Stimulated activated CD4-positive, alpha-beta T cell treated with anti-CD3 and anti-CD28 coated beads, Interleukin-15, amount 100 ng/mL, for 48 hours (primary cell): Measurements from ENCODE around the gene IDE.

Experiments used
- DNase-seq, 2 donors: peaks; one replicate each; pipeline ENCODE4 v3.0.0-alpha.2; 2020; ENCODE audit warnings: low read depth in 2 of 2

The IDE gene

DNA sequence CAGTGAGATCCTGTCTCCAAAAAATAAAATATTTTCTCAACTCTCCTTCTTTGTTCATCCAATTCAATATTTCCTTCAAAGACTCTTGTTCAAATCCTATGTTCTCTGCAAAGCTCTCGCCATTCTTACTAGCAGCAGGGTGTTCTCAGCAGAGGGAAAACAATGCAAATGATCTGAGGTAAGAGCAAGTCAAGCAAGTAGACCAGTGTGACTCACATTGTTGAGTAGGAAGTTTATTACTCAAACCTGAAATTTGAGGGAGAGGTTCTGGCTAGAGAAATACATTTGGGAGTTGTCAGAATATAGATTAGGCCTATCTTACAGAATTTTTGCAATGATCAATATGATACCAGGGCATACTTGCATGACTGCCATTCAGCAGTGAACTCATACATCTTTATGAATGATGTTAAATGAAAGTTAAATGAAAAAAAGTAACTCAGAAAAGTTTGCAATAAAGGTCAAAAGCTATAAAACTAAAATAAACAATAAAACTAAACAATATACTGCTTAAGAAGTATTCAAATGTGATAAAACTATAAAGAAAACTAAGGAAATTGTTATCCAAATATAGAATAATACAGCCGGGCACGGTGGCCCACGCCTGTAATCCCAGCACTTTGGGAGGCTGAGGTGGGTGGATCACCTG lies 5.8 kb downstream of the IDE start:
- no peak for DNase-seq

DNA sequence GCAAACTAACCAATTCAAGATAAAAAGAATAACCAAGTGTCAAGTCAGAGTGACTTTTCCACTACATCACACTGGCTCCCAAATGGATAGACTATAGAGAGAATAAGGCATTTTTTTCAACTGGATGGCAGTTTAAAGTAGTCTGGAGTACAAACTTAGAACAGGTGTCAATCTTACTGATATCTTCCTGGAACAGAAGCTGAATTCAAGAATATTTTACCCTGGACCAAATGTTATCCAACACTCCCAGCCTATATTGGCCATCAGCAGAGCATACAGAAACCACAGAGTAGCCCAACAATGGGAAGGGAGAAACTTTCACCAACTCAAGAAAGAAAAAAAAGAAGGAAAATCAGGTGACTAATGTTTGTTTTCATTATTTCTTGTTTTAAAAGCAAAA lies 11.5 kb downstream of the IDE start:
- no peak for DNase-seq

DNA sequence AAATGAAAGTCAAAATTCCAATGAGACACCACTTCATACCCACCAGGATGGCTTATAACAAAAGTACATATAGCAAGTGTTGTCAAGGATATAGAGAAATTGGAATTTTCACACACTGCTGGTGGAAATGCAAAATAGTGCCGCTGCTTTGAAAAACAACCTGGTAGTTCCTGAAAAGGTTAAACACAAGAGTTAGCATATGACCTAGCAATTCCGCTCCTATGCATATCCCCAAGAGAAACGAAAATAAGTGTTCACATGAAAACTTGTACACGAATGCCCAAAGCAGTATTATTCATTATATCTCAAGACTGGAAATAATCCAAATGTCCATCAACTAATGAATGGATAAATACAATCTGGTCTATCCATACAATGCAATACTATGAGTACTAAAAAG lies 14.8 kb downstream of the IDE start:
- DNase-seq = no peak

DNA sequence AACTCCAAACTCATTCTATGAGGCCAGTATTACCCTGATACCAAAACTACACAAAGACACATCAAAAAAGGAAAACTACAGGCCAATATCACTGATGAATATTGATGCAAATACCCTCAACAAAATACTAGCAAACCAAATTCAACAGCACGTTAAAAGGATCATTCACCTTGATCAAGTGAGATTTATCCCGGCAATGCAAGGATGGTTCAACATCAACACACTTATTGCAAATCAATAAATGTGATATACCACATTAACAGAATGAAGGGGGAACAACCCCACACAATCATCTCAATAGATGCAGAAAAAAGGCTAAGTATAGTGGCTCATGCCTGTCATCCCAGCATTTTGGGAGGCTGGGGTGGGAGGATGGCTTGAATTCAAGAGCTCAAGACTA lies 19.9 kb downstream of the IDE start:
- DNase-seq = no peak

DNA sequence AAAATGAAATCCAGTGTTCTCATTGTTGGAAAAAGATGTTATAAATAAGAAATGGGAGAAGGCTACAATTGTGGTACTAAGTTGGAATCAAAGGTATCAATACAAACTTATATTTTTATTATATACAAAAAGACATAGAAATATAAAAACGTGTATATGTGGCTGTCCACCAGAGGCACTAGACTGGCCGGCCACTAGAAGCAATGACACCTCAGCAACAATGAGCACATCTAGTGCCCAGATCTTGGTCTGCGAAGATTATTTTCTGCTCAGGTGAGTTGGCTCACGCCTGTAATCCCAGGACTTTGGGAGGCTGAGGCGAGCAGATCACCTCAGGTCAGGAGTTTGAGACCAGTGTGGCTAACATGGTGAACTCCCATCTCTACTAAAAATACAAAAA lies 21.6 kb downstream of the IDE start:
- DNase-seq = no peak

DNA sequence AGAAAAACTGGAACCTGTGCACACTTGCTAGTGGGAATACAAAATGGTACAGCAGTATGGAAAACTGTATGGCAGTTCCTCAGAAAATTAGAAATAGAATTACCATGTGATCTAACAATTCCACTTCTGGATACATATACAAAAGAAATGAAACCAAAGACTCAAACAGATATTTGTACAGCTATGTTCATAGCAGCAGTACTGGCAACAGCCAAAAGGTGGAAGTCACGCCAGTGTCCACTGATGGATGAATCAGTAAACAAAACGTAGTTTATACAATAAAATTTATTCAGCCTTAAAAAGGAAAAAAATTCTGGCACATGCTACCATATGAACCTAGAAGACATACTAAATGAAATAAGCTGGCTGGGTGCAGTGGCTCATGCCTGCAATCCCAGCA lies 23.0 kb downstream of the IDE start:
- no peak for DNase-seq

DNA sequence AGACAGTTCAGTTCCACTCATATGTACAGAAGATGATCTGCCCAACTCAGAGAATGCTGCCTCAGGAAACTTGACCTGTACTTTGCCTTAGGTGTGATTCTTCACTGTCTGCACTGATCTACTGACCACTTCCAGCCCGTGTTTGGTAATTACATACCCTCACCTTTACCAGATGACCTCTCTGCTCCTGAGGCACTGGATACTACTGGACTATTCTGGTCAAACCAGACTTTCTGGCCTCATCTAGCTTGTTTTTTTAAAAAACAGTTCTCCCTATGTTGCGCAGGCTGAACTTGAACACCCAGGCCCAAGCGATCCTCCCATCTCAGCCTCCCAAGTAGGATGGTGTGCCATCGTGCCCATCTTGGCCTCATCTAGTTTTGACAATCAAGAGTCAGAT lies 26.2 kb downstream of the IDE start:
- no peak for DNase-seq

DNA sequence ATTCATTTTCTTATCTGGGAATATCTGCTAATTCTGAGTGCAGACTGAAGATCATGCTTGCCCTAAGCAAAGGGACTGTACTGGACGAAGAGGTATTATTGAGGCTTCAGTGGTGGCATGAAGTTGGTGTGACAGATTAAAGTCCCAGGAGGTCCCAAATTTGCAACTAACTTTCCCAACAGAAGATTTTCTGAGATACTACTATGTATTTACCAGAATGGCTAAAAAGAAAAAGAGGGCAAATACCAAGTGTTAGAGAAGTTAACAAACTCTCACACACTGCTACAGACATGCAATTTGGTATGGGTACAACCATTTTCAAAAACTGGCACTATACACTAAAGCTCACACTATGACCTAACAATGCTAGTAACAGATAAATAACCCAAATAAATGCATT lies 28.3 kb downstream of the IDE start:
- no peak for DNase-seq

DNA sequence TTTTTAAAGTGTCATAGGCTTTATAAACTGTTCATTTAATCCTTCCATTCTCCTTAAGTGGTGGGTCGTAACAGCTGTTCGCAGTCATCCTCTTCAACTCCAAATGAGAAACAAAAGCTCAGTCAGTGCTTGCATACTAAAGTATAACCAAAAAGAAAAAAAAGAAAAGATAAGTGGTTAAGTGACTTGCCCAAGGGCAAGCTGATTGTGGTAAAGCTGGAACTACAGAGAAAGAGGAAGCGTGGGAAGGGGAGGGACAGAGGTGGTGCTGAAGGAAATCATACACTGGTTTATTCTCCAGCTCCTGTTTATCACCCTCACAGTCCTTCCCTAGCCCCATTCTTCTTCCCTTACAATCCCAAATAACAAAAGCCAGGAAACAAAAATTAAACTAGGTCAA lies 29.6 kb downstream of the IDE start:
- DNase-seq = no peak

DNA sequence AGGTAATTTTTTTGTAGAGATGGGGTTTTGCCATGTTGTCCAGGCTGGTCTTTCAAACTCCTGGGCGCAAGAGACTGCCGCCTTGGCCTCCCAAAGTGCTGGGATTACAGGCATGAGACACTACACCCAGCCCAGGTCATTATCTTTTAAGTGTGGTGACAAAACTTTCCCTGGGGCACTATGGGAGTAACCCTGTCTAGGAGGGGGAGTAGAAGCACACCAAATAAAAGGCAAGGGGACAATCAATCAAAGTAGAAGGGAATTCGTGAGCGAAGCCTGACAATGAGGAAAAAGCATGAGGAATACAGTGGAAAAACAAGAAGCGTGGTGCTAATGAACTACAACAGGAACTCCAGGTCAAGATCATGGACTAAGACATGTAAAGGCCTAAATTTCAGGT lies 31.4 kb downstream of the IDE start:
- DNase-seq = no peak

DNA sequence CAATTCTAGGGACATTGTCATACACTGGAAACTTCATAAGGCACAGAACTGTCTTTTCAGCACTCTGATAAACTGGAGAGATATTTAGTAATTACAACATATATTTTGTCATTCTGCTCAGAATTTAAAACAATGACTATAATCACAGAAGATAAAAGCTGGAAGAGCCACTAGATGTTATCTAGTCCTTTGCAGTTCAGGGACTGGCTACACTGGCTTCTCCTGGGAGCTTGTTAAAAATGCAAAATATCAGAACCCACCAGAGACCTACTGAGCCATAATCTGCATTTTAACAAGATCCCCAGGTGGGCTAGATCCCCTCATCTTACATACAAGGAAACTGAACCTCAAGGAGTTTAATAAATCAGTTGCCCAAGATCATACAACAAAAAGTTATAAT lies 32.3 kb downstream of the IDE start:
- DNase-seq = no peak

DNA sequence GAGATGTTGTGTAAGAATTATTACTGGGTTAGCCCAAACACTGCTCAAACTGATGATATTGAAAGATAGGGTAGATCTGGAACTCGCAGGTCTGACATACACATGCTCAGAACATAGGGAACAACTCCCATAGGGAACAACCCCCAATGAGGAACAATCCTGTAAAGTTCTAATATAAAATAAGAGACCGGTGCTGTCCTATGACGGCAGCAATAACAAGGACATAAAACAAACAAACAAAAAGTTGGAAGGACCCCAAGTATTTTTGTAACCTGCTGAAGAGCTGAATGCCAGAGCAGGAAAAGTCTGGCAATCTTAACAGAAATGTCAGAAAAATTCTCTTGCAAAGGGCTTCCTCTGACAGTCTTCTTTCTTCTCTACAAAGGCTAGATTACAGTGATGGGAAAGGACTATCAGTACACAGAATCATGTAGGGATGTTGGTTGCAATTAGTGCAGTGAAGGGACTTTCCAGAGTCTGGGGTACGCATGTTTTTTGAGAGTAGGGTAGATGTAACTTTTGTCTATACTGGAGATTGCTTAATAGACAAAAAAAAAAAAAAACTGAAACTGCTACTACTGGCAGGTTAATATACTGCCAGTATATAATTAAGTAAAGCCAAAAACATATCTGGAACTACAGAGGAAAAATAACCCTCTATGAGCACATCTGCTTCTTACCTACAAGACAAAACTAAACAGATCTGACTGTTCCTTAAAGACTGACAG lies 35.5 kb downstream of the IDE start:
- DNase-seq = no peak

DNA sequence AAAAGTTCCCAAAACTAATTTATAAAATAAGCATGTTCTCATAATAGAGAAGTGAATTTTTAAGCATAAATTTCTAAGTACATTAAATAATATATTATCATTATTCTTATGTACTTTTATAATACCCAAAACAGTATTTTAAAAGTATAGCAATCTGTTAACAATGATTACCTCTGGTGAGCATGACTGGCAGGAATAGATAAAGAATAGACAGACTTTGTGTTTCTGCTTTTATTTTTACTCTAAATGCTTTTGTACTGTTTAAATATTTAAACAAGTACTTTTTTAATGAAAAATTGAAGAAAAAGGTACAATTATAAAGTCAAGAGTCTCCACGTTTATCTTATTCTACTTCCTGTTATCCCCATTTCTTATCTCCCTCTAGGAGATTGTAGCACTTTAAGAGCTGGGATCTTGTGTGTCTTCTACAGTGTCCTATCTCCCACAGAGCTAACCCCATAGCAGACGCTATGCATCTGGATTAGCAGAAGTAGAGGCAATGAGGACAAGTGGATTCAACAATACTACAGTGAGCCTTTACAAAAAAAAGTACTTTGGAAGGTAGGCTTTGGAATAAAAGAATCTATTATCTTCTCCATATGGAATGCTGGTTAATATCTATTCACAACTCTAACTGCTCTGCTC lies 42.9 kb downstream of the IDE start:
- no peak for DNase-seq

DNA sequence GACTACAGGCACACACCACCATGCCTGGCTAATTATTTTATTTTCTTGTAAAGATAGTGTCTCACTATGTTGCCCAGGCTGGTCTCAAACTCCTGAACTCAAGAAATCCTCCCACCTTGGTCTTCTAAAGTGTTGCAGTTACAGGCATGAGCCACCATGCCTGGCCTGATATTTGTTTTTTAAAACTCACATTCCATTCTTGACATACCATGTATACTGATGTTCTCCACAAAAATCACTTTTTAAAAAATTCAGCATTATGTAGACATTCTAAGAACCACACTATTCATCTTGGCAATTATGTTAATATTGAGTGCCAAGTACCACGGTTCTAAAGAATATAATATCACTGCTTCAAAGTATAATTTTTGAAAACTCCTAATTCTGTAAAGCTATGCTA lies 43.5 kb downstream of the IDE start:
- no peak for DNase-seq

DNA sequence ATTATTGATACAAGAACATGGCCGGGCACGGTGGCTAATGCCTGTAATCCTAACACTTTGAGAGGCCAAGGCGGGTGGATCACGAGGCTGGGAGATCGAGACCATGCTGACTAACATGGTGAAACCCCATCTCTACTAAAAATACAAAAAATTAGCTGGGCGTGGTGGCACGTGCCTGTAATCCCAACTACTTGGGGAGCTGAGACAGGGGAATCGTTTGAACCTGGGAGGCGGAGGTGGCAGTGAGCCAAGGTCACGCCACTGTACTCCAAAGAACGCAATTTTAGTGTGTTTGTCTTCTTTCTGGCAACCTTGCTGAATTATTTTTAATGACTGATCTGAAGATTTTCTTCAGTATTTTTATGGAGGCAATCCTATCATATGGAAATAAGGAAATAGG lies 46.2 kb downstream of the IDE start:
- no peak for DNase-seq

DNA sequence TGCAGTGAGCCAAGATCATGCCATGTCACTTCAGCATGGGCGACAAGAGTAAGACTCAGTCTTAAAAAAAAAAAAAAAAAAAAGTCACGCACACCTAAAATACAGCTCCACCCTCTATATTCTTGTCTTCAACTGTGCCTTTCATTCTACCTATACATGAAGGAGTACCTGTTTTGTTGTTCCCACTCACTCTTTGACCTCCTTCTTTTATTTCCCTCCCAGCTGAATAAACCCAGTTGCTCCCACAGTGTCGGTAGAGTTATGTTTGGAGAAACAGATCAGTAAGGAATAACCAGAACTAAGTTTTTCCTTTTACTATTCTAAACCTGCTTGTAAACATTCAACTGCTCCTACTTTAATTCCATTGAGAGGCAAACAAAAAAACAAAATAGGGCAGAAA lies 50.3 kb downstream of the IDE start:
- no peak for DNase-seq

DNA sequence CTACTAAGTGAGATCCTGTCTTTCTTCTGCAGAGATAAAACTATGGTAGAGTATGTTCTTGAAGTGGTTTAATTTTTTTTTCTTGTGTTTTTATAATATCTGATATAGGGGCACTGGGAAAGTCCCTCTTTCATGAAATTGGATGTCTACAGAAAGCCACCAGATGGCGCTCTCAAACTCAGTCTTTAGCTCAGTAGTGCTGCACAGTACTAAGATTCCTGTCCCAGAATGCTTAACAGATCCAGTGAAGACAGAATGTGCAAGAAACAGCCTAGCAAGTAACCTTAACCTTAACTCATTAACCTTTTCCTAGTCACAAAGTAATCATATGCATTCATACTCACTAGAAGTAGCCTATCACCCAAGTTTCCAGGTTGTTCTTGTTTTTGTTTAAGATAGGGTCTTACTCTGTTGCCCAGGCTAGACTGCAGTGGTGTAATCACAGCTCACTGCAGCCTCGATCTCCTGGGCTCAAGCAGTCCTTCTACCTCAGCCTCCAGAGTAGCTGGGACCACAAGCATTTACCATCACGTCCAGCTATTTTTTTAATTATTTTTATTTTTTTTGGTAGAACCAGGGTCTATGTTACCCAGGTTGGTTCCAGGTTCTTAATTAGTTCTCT lies 56.7 kb downstream of the IDE start:
- DNase-seq = peak; percentile 30 to 52

DNA sequence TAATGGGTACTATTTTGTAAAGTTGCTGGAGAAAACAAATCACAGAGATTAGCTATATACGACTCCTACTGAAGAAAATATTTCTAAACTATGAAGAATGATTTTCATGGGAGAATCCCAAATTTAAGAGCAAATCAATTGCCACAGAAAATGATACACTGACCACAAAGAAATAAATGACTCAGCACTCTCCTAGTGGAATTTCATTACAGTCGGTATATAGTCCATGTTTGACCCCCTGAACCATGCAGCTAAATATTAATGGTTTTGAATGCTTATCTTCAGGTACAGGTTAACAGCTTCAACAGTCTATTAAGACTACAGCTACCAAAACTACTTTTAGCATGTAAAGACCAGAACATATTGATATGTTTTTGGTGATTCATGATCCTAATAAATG lies 65.0 kb downstream of the IDE start:
- DNase-seq = no peak

DNA sequence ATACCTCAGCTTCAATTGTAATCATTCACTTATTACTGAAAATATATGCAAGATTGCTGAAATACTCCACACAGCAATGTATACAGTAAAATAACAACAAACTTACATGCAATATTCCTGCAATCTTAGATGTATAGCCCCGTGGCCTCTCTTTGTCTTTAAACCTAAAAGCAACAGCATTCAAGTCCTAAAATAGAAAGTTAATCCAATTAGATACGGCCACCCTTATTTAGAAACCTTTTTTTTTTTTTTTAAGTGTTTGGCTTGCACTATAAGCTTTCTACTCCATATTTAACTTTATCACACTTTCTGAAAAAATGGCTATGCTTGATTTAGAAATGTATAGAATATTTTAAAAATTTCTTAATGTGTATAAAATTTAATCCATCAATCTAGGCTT lies 67.6 kb downstream of the IDE start:
- DNase-seq = no peak

DNA sequence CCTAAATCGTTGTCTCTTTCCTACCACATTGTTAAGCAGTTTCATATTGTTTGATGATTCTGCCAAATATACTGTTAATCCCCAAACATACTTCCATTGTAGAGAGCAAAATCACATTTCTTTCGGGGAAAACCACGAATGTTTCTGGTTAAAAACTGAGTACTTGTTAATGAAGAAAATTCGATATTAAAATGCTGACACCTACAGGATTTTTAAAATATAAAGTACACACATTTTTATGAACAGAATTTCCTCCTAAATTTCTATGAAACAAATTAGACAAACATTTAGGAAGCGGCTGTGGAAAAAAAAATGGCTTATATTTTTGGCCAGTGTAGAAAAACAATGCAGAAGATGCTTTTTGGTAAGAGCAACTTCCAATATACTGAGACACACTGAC lies 68.8 kb downstream of the IDE start:
- no peak for DNase-seq

DNA sequence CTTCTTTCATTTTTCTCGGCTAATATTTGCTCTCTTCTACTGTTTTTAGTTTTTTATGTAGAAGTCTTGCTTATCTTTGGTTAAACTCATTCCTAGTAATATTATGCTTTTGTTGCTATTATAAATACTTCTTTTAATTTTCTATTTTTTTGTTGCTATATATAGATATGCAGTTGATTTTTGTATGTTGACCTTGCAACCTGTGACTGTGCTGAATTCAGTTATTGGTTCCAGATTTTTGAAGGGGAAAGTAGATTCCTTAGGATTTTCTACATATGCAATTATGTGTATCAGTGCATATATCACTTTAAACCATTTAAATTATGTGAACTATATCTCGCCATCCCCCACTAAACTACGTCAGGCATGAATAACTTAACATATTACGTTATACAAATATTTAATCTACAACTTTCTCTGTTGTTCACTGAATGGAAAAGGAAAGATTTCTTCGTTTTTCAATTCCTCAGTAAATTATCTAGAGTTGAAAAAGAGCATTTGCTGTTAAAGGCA lies 71.5 kb downstream of the IDE start:
- DNase-seq = no peak

DNA sequence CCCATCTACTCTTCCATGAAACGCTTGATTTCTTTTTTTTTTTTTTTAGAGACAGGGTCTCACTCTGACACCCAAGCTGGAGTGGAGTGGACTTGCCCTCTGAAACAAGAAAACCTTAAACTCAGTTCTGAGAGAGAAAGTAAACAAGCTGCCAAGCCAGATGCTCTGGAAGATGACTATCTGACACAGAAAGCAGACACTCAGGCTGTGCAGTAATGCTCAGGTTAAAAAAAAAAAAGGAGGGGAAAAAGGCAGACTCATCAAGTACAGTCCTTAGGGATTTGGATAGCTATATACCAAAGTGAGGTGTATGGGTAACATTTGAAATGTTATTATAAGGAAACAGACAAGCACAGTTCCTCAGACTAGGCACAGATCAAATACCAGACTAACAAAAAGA lies 80.5 kb downstream of the IDE start:
- DNase-seq = no peak

DNA sequence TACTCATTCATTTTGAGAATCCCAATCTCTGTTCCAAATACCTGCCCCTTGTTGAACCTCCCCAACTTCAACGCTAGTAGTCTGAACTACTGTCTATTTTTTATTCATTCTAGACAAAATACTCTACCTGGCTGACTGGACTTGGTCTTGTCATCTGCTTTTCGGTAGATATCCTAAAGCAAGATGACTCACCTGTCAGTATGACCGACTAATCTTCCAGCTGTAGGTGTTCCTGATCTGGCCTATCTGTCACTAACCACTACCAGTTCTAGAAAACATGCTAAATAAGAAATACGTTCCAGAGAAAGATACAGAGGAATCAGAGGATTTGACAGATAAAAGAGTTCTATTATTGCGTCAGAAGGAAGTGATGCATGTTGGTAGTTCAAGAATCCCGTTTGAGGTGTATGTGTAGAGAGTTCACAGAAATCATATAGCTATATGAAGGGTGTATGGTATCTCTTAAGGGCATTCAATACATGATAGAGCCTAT lies 81.1 kb downstream of the IDE start:
- DNase-seq = no peak
